CD8-positive, alpha-beta memory T cell (primary cell): Measurements from ENCODE around the gene SLC25A51. TPM values are rescaled to one million over a fixed set of nuclear protein-coding genes. Genes with fewer than 3 reads are reported as not detected.

ENCODE experiments used
- CTCF ChIA-PET: fragments of 350-600 bp; sonication (Branson Sonifier 250); formaldehyde crosslinking; loops from one replicate; lab custom pipeline; 2021; ENCODE audit warnings: antibody characterized with exemption; lab: Charles Lee
- POLR2A ChIA-PET: fragments of 350-600 bp; sonication (Branson Sonifier 250); formaldehyde crosslinking; loops from one replicate; lab custom pipeline; 2021; ENCODE audit warnings: antibody characterized with exemption; lab: Charles Lee
- DNase-seq, 5 donors: peaks; one replicate each; pipeline versions ENCODE4 v3.0.0 to v3.0.0-alpha.2; 2020 to 2022; ENCODE audit warnings: mixed read lengths in 1 of 5
- H3K27ac ChIP-seq: one replicate; pipeline ENCODE4 v1.7.0; 2013; ENCODE audit warnings: low read depth, mild to moderate bottlenecking, low read length, moderate library complexity
- H3K27me3 ChIP-seq: 2 replicates; pipeline ENCODE4 v1.7.0; 2013; ENCODE audit warnings: low read length, mild to moderate bottlenecking; ENCODE audit not compliant: insufficient read depth, poor library complexity, severe bottlenecking
- H3K36me3 ChIP-seq: 2 replicates; pipeline ENCODE4 v1.7.0; 2013; ENCODE audit warnings: mild to moderate bottlenecking, low read length, moderate library complexity; ENCODE audit not compliant: insufficient read depth
- H3K4me1 ChIP-seq: 2 replicates; pipeline ENCODE4 v1.7.0; 2013; ENCODE audit warnings: mild to moderate bottlenecking, low read length, moderate library complexity; ENCODE audit not compliant: insufficient read depth
- H3K4me3 ChIP-seq: 2 replicates; pipeline ENCODE4 v1.7.0; 2013; ENCODE audit warnings: mild to moderate bottlenecking, low read length
- H3K9me3 ChIP-seq: 2 replicates; pipeline ENCODE4 v1.7.0; 2013; ENCODE audit warnings: mild to moderate bottlenecking, low read length
- H3K27ac Mint-ChIP-seq, 8 donors: one replicate each; pipeline ENCODE4 v1.8.0; 2020 to 2021; ENCODE audit warnings: mixed read lengths in 8 of 8, mild to moderate bottlenecking in 6 of 8, inconsistent platforms in 3 of 8, moderate library complexity in 3 of 8
- H3K27me3 Mint-ChIP-seq, 2 donors: one replicate each; pipeline ENCODE4 v1.8.0; 2020 to 2021; ENCODE audit warnings: mixed read lengths in 2 of 2, mild to moderate bottlenecking in 1 of 2, moderate library complexity in 1 of 2
- H3K36me3 Mint-ChIP-seq, 3 donors: one replicate each; pipeline ENCODE4 v1.8.0; 2020 to 2021; ENCODE audit warnings: mixed read lengths in 3 of 3, inconsistent platforms in 1 of 3, mild to moderate bottlenecking in 1 of 3
- H3K4me1 Mint-ChIP-seq, 3 donors: one replicate each; pipeline ENCODE4 v1.8.0; 2020 to 2021; ENCODE audit warnings: mixed read lengths in 3 of 3, inconsistent platforms in 1 of 3, mild to moderate bottlenecking in 1 of 3
- H3K4me3 Mint-ChIP-seq, 7 donors: one replicate each; pipeline ENCODE4 v1.8.0; 2020 to 2021; ENCODE audit warnings: mixed read lengths in 7 of 7, mild to moderate bottlenecking in 6 of 7, moderate library complexity in 4 of 7, inconsistent platforms in 2 of 7
- H3K9me3 Mint-ChIP-seq, 5 donors: one replicate each; pipeline ENCODE4 v1.8.0; 2020 to 2022; ENCODE audit warnings: mixed read lengths in 5 of 5, mild to moderate bottlenecking in 3 of 5, moderate library complexity in 2 of 5, inconsistent platforms in 1 of 5
- polyA plus RNA-seq: library from polyadenylated mRNA; unstranded; fragments of 300-500 nt; fragmentation: Illumina TruSeq; gene quantifications from one replicate; pipeline ENCODE4 v1.2.3, GENCODE V29; 2021
- total RNA-seq, 2 experiments: library from RNA; stranded (reverse); gene quantifications; one replicate each; pipeline ENCODE4 v1.2.3, GENCODE V29; 2021

Gene SLC25A51
- total and polyA plus RNA-seq, 3 experiments from 2014 or later, result 12.9 to 39.8 (median 38.5) TPM

GRCh38 chr9:37909326-37909725 lies 5.4 kb upstream of the SLC25A51 start:
- H3K27ac Mint-ChIP-seq, result peak overlapping the region in 1 of 8 donors; percentile 17
- H3K36me3 Mint-ChIP-seq, result no peaks in the 10 kb centered on the region
- Histone ChIP-seq H3K4me1 (peaks cover 11% of the 10 kb centered on the region), H3K4me3 (no peak overlapping the region), H3K9me3 (no peaks in the 10 kb centered on the region), H3K27me3 (no peaks in the 10 kb centered on the region), H3K36me3 (no peaks in the 10 kb centered on the region), H3K27ac (no peak overlapping the region)
- DNase-seq, result no peak
- peaks cover 2 to 4% of the 10 kb centered on the region in 2 donors for H3K27me3 Mint-ChIP-seq
- no peak overlapping the region for H3K4me3 Mint-ChIP-seq
- POLR2A ChIA-PET, result no interaction called here
- H3K9me3 Mint-ChIP-seq, result no peaks in the 10 kb centered on the region
- H3K4me1 Mint-ChIP-seq, result peaks cover 6 to 20% (median 12%) of the 10 kb centered on the region in 3 donors
- CTCF ChIA-PET, result no interaction called here

- Mint-ChIP-seq H3K36me3 (peaks cover 0 to 2% (median 0%) of the 10 kb centered on the region in 3 donors), H3K27me3 (peaks cover 4 to 5% of the 10 kb centered on the region in 2 donors), H3K4me3 (no peak overlapping the region), H3K4me1 (peaks cover 9 to 21% (median 14%) of the 10 kb centered on the region in 3 donors), H3K9me3 (no peaks in the 10 kb centered on the region), H3K27ac (peak overlapping the region in 1 of 8 donors; percentile 17)
- no peak for DNase-seq
- no peaks in the 10 kb centered on the region for H3K9me3 ChIP-seq
- peaks cover 12% of the 10 kb centered on the region for H3K4me1 ChIP-seq
- CTCF ChIA-PET, result no interaction called here
- POLR2A ChIA-PET, result no interaction called here
- no peaks in the 10 kb centered on the region for H3K27me3 ChIP-seq
- H3K4me3 ChIP-seq, result no peak overlapping the region
- H3K27ac ChIP-seq, result no peak overlapping the region
- H3K36me3 ChIP-seq, result no peaks in the 10 kb centered on the region
These were observed 4.8 kb upstream of the SLC25A51 start for GRCh38 chr9:37908698-37909186.

- peaks cover 12% of the 10 kb centered on the region for H3K4me1 ChIP-seq
- H3K9me3 Mint-ChIP-seq, result no peaks in the 10 kb centered on the region
- no peaks in the 10 kb centered on the region for H3K27me3 ChIP-seq
- no peak overlapping the region for H3K4me3 Mint-ChIP-seq
- H3K36me3 Mint-ChIP-seq, result peaks cover 0 to 3% (median 0%) of the 10 kb centered on the region in 3 donors
- ChIA-PET CTCF (no interaction called here), POLR2A (no interaction called here)
- no peak for DNase-seq
- H3K4me3 ChIP-seq, result no peak overlapping the region
- no peaks in the 10 kb centered on the region for H3K36me3 ChIP-seq
- no peak overlapping the region for H3K27ac ChIP-seq
- H3K27ac Mint-ChIP-seq, result no peak overlapping the region
- H3K4me1 Mint-ChIP-seq, result peaks cover 10 to 19% (median 15%) of the 10 kb centered on the region in 3 donors
- H3K9me3 ChIP-seq, result no peaks in the 10 kb centered on the region
- H3K27me3 Mint-ChIP-seq, result peaks cover 0 to 5% of the 10 kb centered on the region in 2 donors
These were observed 4.4 kb upstream of the SLC25A51 start for GRCh38 chr9:37908283-37908682.

GRCh38 chr9:37906312-37907239 lies 2.6 kb upstream of the SLC25A51 start:
- peaks cover 24% of the 10 kb centered on the region for H3K4me1 ChIP-seq
- no peak overlapping the region for H3K4me3 ChIP-seq
- ChIA-PET POLR2A (no interaction called here), CTCF (interaction anchor here (1.0 kb wide), 1 partner anchor 9 kb away, joined by 3 read pairs; no protein-coding TSS in a partner anchor)
- DNase-seq, result peak in 1 of 5 donors; percentile 24
- Mint-ChIP-seq H3K36me3 (peaks cover 0 to 4% (median 0%) of the 10 kb centered on the region in 3 donors), H3K27me3 (peaks cover 0 to 5% of the 10 kb centered on the region in 2 donors), H3K4me1 (peaks cover 20 to 33% (median 32%) of the 10 kb centered on the region in 3 donors), H3K9me3 (no peaks in the 10 kb centered on the region), H3K4me3 (peak overlapping the region in 5 of 7 donors; percentile 13 to 90 (median 61)), H3K27ac (peak overlapping the region in 3 of 8 donors; percentile 5 to 94 (median 13))
- no peaks in the 10 kb centered on the region for H3K36me3 ChIP-seq
- no peaks in the 10 kb centered on the region for H3K27me3 ChIP-seq
- H3K27ac ChIP-seq, result no peak overlapping the region
- H3K9me3 ChIP-seq, result no peaks in the 10 kb centered on the region

GRCh38 chr9:37905776-37906175 lies 1.8 kb upstream of the SLC25A51 start:
- Histone ChIP-seq H3K9me3 (no peaks in the 10 kb centered on the region), H3K36me3 (no peaks in the 10 kb centered on the region), H3K4me3 (no peak overlapping the region), H3K27ac (no peak overlapping the region), H3K27me3 (no peaks in the 10 kb centered on the region), H3K4me1 (peaks cover 24% of the 10 kb centered on the region)
- H3K36me3 Mint-ChIP-seq, result peaks cover 0 to 5% (median 0%) of the 10 kb centered on the region in 3 donors
- H3K4me3 Mint-ChIP-seq, result peak overlapping the region; percentile 13 to 90 (median 39)
- H3K9me3 Mint-ChIP-seq, result no peaks in the 10 kb centered on the region
- H3K4me1 Mint-ChIP-seq, result peaks cover 21 to 37% (median 33%) of the 10 kb centered on the region in 3 donors
- ChIA-PET CTCF (no interaction called here), POLR2A (no interaction called here)
- H3K27ac Mint-ChIP-seq, result peak overlapping the region in 4 of 8 donors; percentile 31 to 94 (median 64)
- H3K27me3 Mint-ChIP-seq, result peaks cover 0 to 5% of the 10 kb centered on the region in 2 donors
- DNase-seq, result peak in 1 of 5 donors; percentile 22

- no peaks in the 10 kb centered on the region for H3K9me3 ChIP-seq
- H3K4me1 ChIP-seq, result peaks cover 24% of the 10 kb centered on the region
- no peaks in the 10 kb centered on the region for H3K9me3 Mint-ChIP-seq
- no peaks in the 10 kb centered on the region for H3K36me3 ChIP-seq
- no peaks in the 10 kb centered on the region for H3K27me3 ChIP-seq
- no peak overlapping the region for H3K27ac ChIP-seq
- H3K27me3 Mint-ChIP-seq, result peaks cover 0 to 5% of the 10 kb centered on the region in 2 donors
- peaks cover 0 to 8% (median 0%) of the 10 kb centered on the region in 3 donors for H3K36me3 Mint-ChIP-seq
- ChIA-PET POLR2A (no interaction called here), CTCF (interaction anchor here (1.3 kb wide), 1 partner anchor 8 kb away, joined by 6 read pairs; no protein-coding TSS in a partner anchor)
- H3K4me3 ChIP-seq, result no peak overlapping the region
- peak in 1 of 5 donors; percentile 28 for DNase-seq
- H3K4me1 Mint-ChIP-seq, result peaks cover 23 to 39% (median 33%) of the 10 kb centered on the region in 3 donors
- H3K27ac Mint-ChIP-seq, result peak overlapping the region in 6 of 8 donors; percentile 37 to 94 (median 90)
- H3K4me3 Mint-ChIP-seq, result peak overlapping the region in 5 of 7 donors; percentile 19 to 97 (median 90)
These were observed 1.2 kb upstream of the SLC25A51 start for GRCh38 chr9:37905131-37905505.

GRCh38 chr9:37904445-37905130 lies 661 bp upstream of the SLC25A51 start:
- H3K4me3 ChIP-seq, result peak overlapping the region; percentile 76
- DNase-seq, result no peak
- H3K4me1 ChIP-seq, result peaks cover 24% of the 10 kb centered on the region
- no peaks in the 10 kb centered on the region for H3K9me3 Mint-ChIP-seq
- peak overlapping the region; percentile 91 to 95 (median 94) for H3K27ac Mint-ChIP-seq
- CTCF ChIA-PET, result interaction anchor here (0.7 to 1.3 kb wide), 2 partner anchors 9 to 10 kb away, joined by 3 to 6 read pairs; no protein-coding TSS in a partner anchor
- no peaks in the 10 kb centered on the region for H3K36me3 ChIP-seq
- no peaks in the 10 kb centered on the region for H3K27me3 ChIP-seq
- H3K4me3 Mint-ChIP-seq, result peak overlapping the region; percentile 88 to 97 (median 90)
- H3K27ac ChIP-seq, result peak overlapping the region; percentile 64
- H3K9me3 ChIP-seq, result no peaks in the 10 kb centered on the region
- H3K36me3 Mint-ChIP-seq, result peaks cover 0 to 10% (median 0%) of the 10 kb centered on the region in 3 donors
- H3K27me3 Mint-ChIP-seq, result peaks cover 0 to 5% of the 10 kb centered on the region in 2 donors
- peaks cover 23 to 39% (median 33%) of the 10 kb centered on the region in 3 donors for H3K4me1 Mint-ChIP-seq
- POLR2A ChIA-PET, result no interaction called here
